Activated CD8-positive, alpha-beta memory T cell treated with anti-CD3 and anti-CD28 coated beads, Interleukin-2, amount 50 U/mL, for 1 hour (primary cell): Measurements from ENCODE around the gene IL7R.

ENCODE experiments used
- DNase-seq: peaks from one replicate; pipeline ENCODE4 v3.0.0-alpha.2; 2020; ENCODE audit errors: extremely low read depth

Gene IL7R

GRCh38 chr5:35856765-35857351 is at the start of gene IL7R:
Gene IL7R (plus strand): TSS chr5:35856891. CDS start chr5:35856978, 87 bp downstream.
- no peak for DNase-seq

GRCh38 chr5:35810601-35811000 is 46.1 kb upstream of the IL7R start:
- no peak for DNase-seq

GRCh38 chr5:35811108-35811741 is 45.5 kb upstream of the IL7R start:
- no peak for DNase-seq

GRCh38 chr5:35813521-35813920 is 43.2 kb upstream of the IL7R start:
- no peak for DNase-seq

GRCh38 chr5:35815089-35815936 is 41.4 kb upstream of the IL7R start:
- DNase-seq, result no peak

GRCh38 chr5:35816881-35817521 is 39.7 kb upstream of the IL7R start:
- no peak for DNase-seq

GRCh38 chr5:35819026-35819425 is 37.7 kb upstream of the IL7R start:
- DNase-seq, result no peak

- DNase-seq, result no peak
Observed at GRCh38 chr5:35819668-35820067, 37.0 kb upstream of the IL7R start.

- DNase-seq, result no peak
Observed at GRCh38 chr5:35820735-35821134, 36.0 kb upstream of the IL7R start.

- DNase-seq, result no peak
Observed at GRCh38 chr5:35821513-35821912, 35.2 kb upstream of the IL7R start.

GRCh38 chr5:35822511-35822910 is 34.2 kb upstream of the IL7R start:
- DNase-seq, result peak; percentile 21

GRCh38 chr5:35823347-35824098 is 33.2 kb upstream of the IL7R start:
- no peak for DNase-seq

- DNase-seq, result no peak
Observed at GRCh38 chr5:35826056-35826455, 30.6 kb upstream of the IL7R start.

- DNase-seq, result no peak
Observed at GRCh38 chr5:35826554-35826953, 30.1 kb upstream of the IL7R start.

- DNase-seq, result no peak
Observed at GRCh38 chr5:35828082-35828598, 28.6 kb upstream of the IL7R start.

- DNase-seq, result no peak
Observed at GRCh38 chr5:35830587-35830986, 26.1 kb upstream of the IL7R start.

- no peak for DNase-seq
Observed at GRCh38 chr5:35832762-35833161, 23.9 kb upstream of the IL7R start.

GRCh38 chr5:35833224-35833623 is 23.5 kb upstream of the IL7R start:
- DNase-seq, result no peak

- no peak for DNase-seq
Observed at GRCh38 chr5:35835796-35836742, 20.6 kb upstream of the IL7R start.

- DNase-seq, result no peak
Observed at GRCh38 chr5:35838370-35839042, 18.2 kb upstream of the IL7R start.
